Stomach smooth muscle (tissue), 2 donors: ENCODE measurements around the gene ZC3H8.
"Not testable (repeated sequence)": the region's sequence is repeated elsewhere in the genome, so short reads cannot be mapped to it uniquely, and the experiment has no call there.

Source experiments
- H3K27ac ChIP-seq: one replicate; pipeline ENCODE4 v1.7.0; 2013; ENCODE audit warnings: mild to moderate bottlenecking, low read length, inconsistent platforms
- H3K27me3 ChIP-seq, 2 donors: one replicate each; pipeline ENCODE4 v1.7.0; 2013; ENCODE audit warnings: low read length in 2 of 2; ENCODE audit not compliant: insufficient read depth in 2 of 2, control insufficient read depth in 1 of 2
- H3K36me3 ChIP-seq, 2 donors: one replicate each; pipeline ENCODE4 v1.7.0; 2013; ENCODE audit warnings: low read length in 2 of 2; ENCODE audit not compliant: control insufficient read depth in 2 of 2, insufficient read depth in 2 of 2
- H3K4me1 ChIP-seq: one replicate; pipeline ENCODE4 v1.7.0; 2013; ENCODE audit warnings: low read length; ENCODE audit not compliant: control insufficient read depth, insufficient read depth
- H3K4me3 ChIP-seq, 2 donors: one replicate each; pipeline ENCODE4 v1.7.0; 2013; ENCODE audit warnings: low read length in 2 of 2
- H3K9ac ChIP-seq, 2 donors: one replicate each; pipeline ENCODE4 v1.7.0; 2013; ENCODE audit warnings: low read length in 2 of 2, mild to moderate bottlenecking in 1 of 2
- H3K9me3 ChIP-seq, 2 donors: one replicate each; pipeline ENCODE4 v1.7.0; 2013; ENCODE audit warnings: low read length in 2 of 2; ENCODE audit not compliant: control insufficient read depth in 2 of 2
- donor health status: healthy.
- donor health status: Pancreatic carcinoma.

Gene ZC3H8

GRCh38 chr2:112282066-112282465 is 27.2 kb upstream of the ZC3H8 start:
- not testable (repeated sequence) for H3K4me3 ChIP-seq, H3K27ac ChIP-seq, H3K9me3 ChIP-seq, H3K36me3 ChIP-seq, H3K9ac ChIP-seq, H3K4me1 ChIP-seq, H3K27me3 ChIP-seq

GRCh38 chr2:112277596-112278220 is 22.9 kb upstream of the ZC3H8 start:
- no peak overlapping the region for H3K4me3 ChIP-seq
- H3K27me3 ChIP-seq: no peaks in the 10 kb centered on the region
- H3K9ac ChIP-seq: no peak overlapping the region
- no peak overlapping the region for H3K27ac ChIP-seq
- H3K9me3 ChIP-seq: no peaks in the 10 kb centered on the region
- no peaks in the 10 kb centered on the region for H3K4me1 ChIP-seq
- H3K36me3 ChIP-seq: no peaks in the 10 kb centered on the region

- Histone ChIP-seq H3K27ac (no peak overlapping the region), H3K9ac (peak overlapping the region in 1 of 2 donors; percentile 100), H3K9me3 (no peaks in the 10 kb centered on the region), H3K36me3 (no peaks in the 10 kb centered on the region), H3K4me3 (peak overlapping the region in 1 of 2 donors; percentile 66), H3K27me3 (no peaks in the 10 kb centered on the region), H3K4me1 (no peaks in the 10 kb centered on the region)
Measured at GRCh38 chr2:112276954-112277353, 22.1 kb upstream of the ZC3H8 start.

- Histone ChIP-seq H3K9me3 (no peaks in the 10 kb centered on the region), H3K9ac (peak overlapping the region; percentile 100), H3K36me3 (no peaks in the 10 kb centered on the region), H3K27ac (peak overlapping the region; percentile 100), H3K4me1 (no peaks in the 10 kb centered on the region), H3K27me3 (no peaks in the 10 kb centered on the region), H3K4me3 (peak overlapping the region; percentile 90 to 93)
Measured at GRCh38 chr2:112275887-112276773, 21.3 kb upstream of the ZC3H8 start.

- Histone ChIP-seq H3K27me3 (no peaks in the 10 kb centered on the region), H3K27ac (peak within 1 kb of the TSS; percentile 100), H3K36me3 (no peaks in the 10 kb centered on the region), H3K9ac (peak within 1 kb of the TSS; percentile 100), H3K9me3 (no peaks in the 10 kb centered on the region), H3K4me1 (no peaks in the 10 kb centered on the region), H3K4me3 (peak within 1 kb of the TSS; percentile 90 to 93)
Measured at GRCh38 chr2:112275311-112275886, 20.6 kb upstream of the ZC3H8 start, which contains the start of gene ZC3H6. Gene ZC3H6 (plus strand): TSS chr2:112275597. CDS start chr2:112275995, 398 bp downstream.

- Histone ChIP-seq H3K4me3 (no peak overlapping the region), H3K9me3 (no peaks in the 10 kb centered on the region), H3K36me3 (no peaks in the 10 kb centered on the region), H3K27ac (no peak overlapping the region), H3K27me3 (no peaks in the 10 kb centered on the region), H3K9ac (no peak overlapping the region), H3K4me1 (no peaks in the 10 kb centered on the region)
Measured at GRCh38 chr2:112273349-112273748, 18.5 kb upstream of the ZC3H8 start.

GRCh38 chr2:112272669-112273068 is 17.8 kb upstream of the ZC3H8 start:
- H3K9me3 ChIP-seq: no peaks in the 10 kb centered on the region
- H3K36me3 ChIP-seq: no peaks in the 10 kb centered on the region
- H3K4me1 ChIP-seq: no peaks in the 10 kb centered on the region
- H3K27ac ChIP-seq: no peak overlapping the region
- no peak overlapping the region for H3K9ac ChIP-seq
- no peak overlapping the region for H3K4me3 ChIP-seq
- H3K27me3 ChIP-seq: no peaks in the 10 kb centered on the region

GRCh38 chr2:112268547-112268946 is 13.7 kb upstream of the ZC3H8 start:
- Histone ChIP-seq H3K9ac (no peak overlapping the region), H3K9me3 (no peaks in the 10 kb centered on the region), H3K27me3 (no peaks in the 10 kb centered on the region), H3K36me3 (no peaks in the 10 kb centered on the region), H3K4me1 (no peaks in the 10 kb centered on the region), H3K27ac (no peak overlapping the region), H3K4me3 (no peak overlapping the region)

- H3K9ac ChIP-seq: no peak overlapping the region
- H3K27ac ChIP-seq: no peak overlapping the region
- H3K27me3 ChIP-seq: no peaks in the 10 kb centered on the region
- H3K36me3 ChIP-seq: no peaks in the 10 kb centered on the region
- H3K4me3 ChIP-seq: no peak overlapping the region
- H3K9me3 ChIP-seq: no peaks in the 10 kb centered on the region
- H3K4me1 ChIP-seq: peaks cover 4% of the 10 kb centered on the region
Measured at GRCh38 chr2:112262876-112263275, 8.0 kb upstream of the ZC3H8 start.

- no peak overlapping the region for H3K27ac ChIP-seq
- no peaks in the 10 kb centered on the region for H3K9me3 ChIP-seq
- H3K4me1 ChIP-seq: peaks cover 4% of the 10 kb centered on the region
Measured at GRCh38 chr2:112260295-112260625, 5.4 kb upstream of the ZC3H8 start.

More at GRCh38 chr2:112260295-112260625, 5.4 kb upstream of the ZC3H8 start:
- Histone ChIP-seq H3K36me3 (no peaks in the 10 kb centered on the region), H3K4me3 (no peak overlapping the region), H3K9ac (no peak overlapping the region), H3K27me3 (no peaks in the 10 kb centered on the region)
